VCaP (cell line): Measurements from ENCODE around the gene UBE4A.

ENCODE experiments used
- H3K27ac ChIP-seq: fragments of 450-650 bp; 2 replicates; pipeline ENCODE4 v1.5.1; 2017
- CTCF ChIP-seq: fragments of 450-650 bp; conservative IDR thresholded peaks from 2 replicates; pipeline ENCODE4 v1.5.1; 2017; ENCODE audit warnings: mild to moderate bottlenecking, moderate library complexity

The UBE4A gene

GRCh38 chr11:118418766-118419165 lies 59.4 kb downstream of the UBE4A start:
- no peak overlapping the region for H3K27ac ChIP-seq
- no peak for TF ChIP-seq CTCF

GRCh38 chr11:118427707-118428106 lies 68.3 kb downstream of the UBE4A start:
- no peak for TF ChIP-seq CTCF
- no peak overlapping the region for H3K27ac ChIP-seq

GRCh38 chr11:118430956-118431355 lies 71.6 kb downstream of the UBE4A start:
- H3K27ac ChIP-seq = no peak overlapping the region
- no peak for TF ChIP-seq CTCF

GRCh38 chr11:118434123-118434552 lies 74.7 kb downstream of the UBE4A start:
- peak overlapping the region; percentile 98 for H3K27ac ChIP-seq

GRCh38 chr11:118434553-118435289 lies 75.3 kb downstream of the UBE4A start:
- peak overlapping the region; percentile 98 for H3K27ac ChIP-seq
- no peak for TF ChIP-seq CTCF

More at GRCh38 chr11:118434123-118434552, 74.7 kb downstream of the UBE4A start:
- TF ChIP-seq CTCF = no peak

GRCh38 chr11:118435290-118435892 lies 76.0 kb downstream of the UBE4A start:
- H3K27ac ChIP-seq = peak overlapping the region; percentile 98
- TF ChIP-seq CTCF = no peak

- peak within 1 kb of the TSS; percentile 98 for H3K27ac ChIP-seq
- TF ChIP-seq CTCF = no peak
These were observed 76.7 kb downstream of the UBE4A start, which contains the start of gene KMT2A for GRCh38 chr11:118435893-118436624. Gene KMT2A, plus strand, starts transcription at chr11:118436492. Its CDS starts 21 bp downstream, at chr11:118436513.
